Ishikawa (cell line): ENCODE data around the gene RPP14.
A peak's percentile ranks its signal among the peaks of the same experiment; 100 is the strongest.

Experiments
- CEBPB ChIP-seq: IDR thresholded peaks from 2 replicates; pipeline ENCODE4 v1.6.1; 2012
- CREB1 ChIP-seq: IDR thresholded peaks from 2 replicates; pipeline ENCODE4 v1.6.1; 2012; ENCODE audit warnings: low read depth
- EGR1 ChIP-seq: IDR thresholded peaks from 2 replicates; pipeline ENCODE4 v1.6.1; 2012
- EP300 ChIP-seq: IDR thresholded peaks from 2 replicates; pipeline ENCODE4 v1.6.1; 2012; ENCODE audit warnings: borderline replicate concordance
- FOXM1 ChIP-seq: IDR thresholded peaks from 2 replicates; pipeline ENCODE4 v1.6.1; 2012; ENCODE audit warnings: low read depth, borderline replicate concordance
- MAX ChIP-seq: IDR thresholded peaks from 2 replicates; pipeline ENCODE4 v1.6.1; 2012
- NFIC ChIP-seq: IDR thresholded peaks from 2 replicates; pipeline ENCODE4 v1.6.1; 2012
- RAD21 ChIP-seq: IDR thresholded peaks from 2 replicates; pipeline ENCODE4 v1.6.1; 2012; ENCODE audit warnings: low read depth
- REST ChIP-seq: IDR thresholded peaks from 2 replicates; pipeline ENCODE4 v1.6.1; 2012; ENCODE audit warnings: low read depth, mild to moderate bottlenecking
- TAF1 ChIP-seq: IDR thresholded peaks from 2 replicates; pipeline ENCODE4 v1.6.1; 2012; ENCODE audit warnings: low read depth, mild to moderate bottlenecking
- TCF12 ChIP-seq: IDR thresholded peaks from 2 replicates; pipeline ENCODE4 v1.6.1; 2012; ENCODE audit warnings: low read depth
- TEAD4 ChIP-seq: IDR thresholded peaks from 2 replicates; pipeline ENCODE4 v1.6.1; 2012
- USF1 ChIP-seq: IDR thresholded peaks from 2 replicates; pipeline ENCODE4 v1.6.1; 2012
- YY1 ChIP-seq: IDR thresholded peaks from 2 replicates; pipeline ENCODE4 v1.6.1; 2012; ENCODE audit warnings: low read depth
- ZBTB7A ChIP-seq: IDR thresholded peaks from 2 replicates; pipeline ENCODE4 v1.6.1; 2012; ENCODE audit warnings: low read depth

Gene RPP14

DNA sequence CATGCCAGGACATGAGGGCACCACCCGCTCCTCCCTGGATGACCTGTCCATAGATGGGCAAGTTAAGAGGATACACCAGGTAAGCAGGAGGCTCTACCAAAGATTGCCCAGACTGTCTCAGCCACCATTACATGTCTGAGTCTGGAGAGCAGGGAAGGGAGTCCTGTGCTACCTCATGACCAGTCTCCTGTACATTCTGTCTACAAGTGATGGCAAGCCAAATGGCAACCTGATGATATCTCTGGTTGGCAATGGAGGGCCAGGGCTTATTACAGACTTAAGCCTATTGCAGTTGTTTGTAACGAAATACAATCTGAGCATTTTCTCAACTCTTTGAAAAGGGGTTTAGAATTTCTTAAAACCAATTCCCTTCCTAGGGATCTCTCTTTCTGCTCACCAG lies 36.7 kb upstream of the RPP14 start:
- TF ChIP-seq USF1 (no peak), CEBPB (no peak), MAX (no peak), CREB1 (no peak), REST (no peak), TCF12 (no peak), YY1 (no peak), RAD21 (no peak)

DNA sequence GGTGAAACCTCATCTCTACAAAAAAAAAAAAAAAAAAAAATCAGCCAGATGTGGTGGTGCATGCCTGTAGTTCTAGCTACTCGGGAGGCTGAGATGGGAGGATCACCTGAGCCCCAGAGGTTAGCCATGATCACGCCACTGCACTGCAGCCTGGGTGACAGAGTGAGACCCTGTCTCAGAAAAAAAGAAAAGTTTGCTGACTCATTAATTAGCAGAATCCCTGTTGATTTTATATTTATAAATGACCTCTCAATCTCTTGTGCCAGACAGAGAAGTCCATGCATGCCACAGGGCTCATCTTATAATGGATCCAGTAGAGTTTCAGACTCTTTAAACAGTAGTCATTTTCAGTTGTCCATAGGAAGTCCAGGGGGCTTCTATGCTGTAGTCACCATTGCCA lies 35.6 kb upstream of the RPP14 start:
- TF ChIP-seq CREB1 (no peak), MAX (no peak), USF1 (no peak), FOXM1 (no peak), EGR1 (no peak), CEBPB (no peak), TEAD4 (no peak), ZBTB7A (no peak), TAF1 (no peak), RAD21 (no peak)

- TF ChIP-seq NFIC (peak; percentile 27; the same call in 1 of the 2 replicates), CEBPB (peak; percentile 83), USF1 (no peak), TCF12 (no peak), CREB1 (no peak)
These were observed 34.0 kb upstream of the RPP14 start for GRCh38 chr3:58271901-58272501.

GRCh38 chr3:58272891-58273290 lies 33.2 kb upstream of the RPP14 start:
- no peak for TF ChIP-seq FOXM1
- no peak for TF ChIP-seq TCF12
- no peak for TF ChIP-seq NFIC
- TF ChIP-seq MAX, result no peak
- no peak for TF ChIP-seq YY1
- TF ChIP-seq REST, result no peak
- no peak for TF ChIP-seq CEBPB
- TF ChIP-seq TAF1, result no peak
- no peak for TF ChIP-seq RAD21
- TF ChIP-seq EP300, result no peak
- TF ChIP-seq CREB1, result no peak
- TF ChIP-seq EGR1, result no peak

- TF ChIP-seq TEAD4 (no peak), FOXM1 (no peak), CREB1 (no peak)
These were observed 31.9 kb upstream of the RPP14 start for GRCh38 chr3:58274027-58274614.

DNA sequence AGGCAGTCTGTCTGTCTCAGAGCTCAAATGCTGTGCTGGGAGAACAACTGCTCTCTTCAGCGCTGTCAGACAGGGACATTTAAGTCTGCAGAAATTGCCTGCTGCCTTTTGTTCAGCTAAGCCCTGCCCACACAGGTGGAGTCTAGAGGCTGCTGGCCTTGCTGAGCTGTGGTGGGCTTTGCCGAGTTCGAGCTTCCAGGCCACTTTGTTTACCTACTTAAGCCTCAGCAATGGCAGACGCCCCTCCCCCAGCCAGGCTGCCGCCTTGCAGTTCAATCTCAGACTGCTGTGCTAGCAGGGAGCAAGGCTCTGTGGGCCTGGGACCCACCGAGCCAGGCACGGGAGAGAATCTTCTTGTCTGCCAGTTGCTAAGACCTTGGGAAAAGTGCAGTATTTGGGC lies 25.0 kb upstream of the RPP14 start:
- TF ChIP-seq TEAD4 (no peak), REST (no peak), TCF12 (no peak), EP300 (no peak), USF1 (no peak), NFIC (no peak), CREB1 (no peak), MAX (no peak), FOXM1 (no peak), ZBTB7A (no peak), CEBPB (no peak), EGR1 (no peak), TAF1 (no peak), YY1 (no peak)
